H7 (cell line): Measurements from ENCODE around the gene TRAM2. TPM values are rescaled to one million over a fixed set of nuclear protein-coding genes. Genes with fewer than 3 reads are reported as not detected.

Source experiments
- DNase-seq: peaks from one replicate; pipeline ENCODE4 v3.0.0; 2012
- H3K27me3 ChIP-seq: 2 replicates; pipeline ENCODE4 v1.6.0; 2011; ENCODE audit warnings: mild to moderate bottlenecking, low read length; ENCODE audit not compliant: control insufficient read depth, insufficient read depth
- H3K36me3 ChIP-seq: replicated peaks from 2 replicates; pipeline ENCODE4 v1.5.1; 2011; ENCODE audit warnings: low read length; ENCODE audit not compliant: control insufficient read depth, insufficient read depth
- H3K4me3 ChIP-seq: 2 replicates; pipeline ENCODE4 v1.5.1; 2011; ENCODE audit warnings: low read depth, mild to moderate bottlenecking, control low read depth, low read length, moderate library complexity; ENCODE audit not compliant: insufficient read depth
- total RNA-seq: library from RNA; depleted of rRNA; stranded (reverse); fragments of >200 nt; shearing (Covaris generic); gene quantifications from 2 replicates; pipeline ENCODE4 v1.2.3, GENCODE V29; 2014

Gene TRAM2
- total RNA-seq, 1 experiment from 2014 or later: 9.2 TPM

DNA sequence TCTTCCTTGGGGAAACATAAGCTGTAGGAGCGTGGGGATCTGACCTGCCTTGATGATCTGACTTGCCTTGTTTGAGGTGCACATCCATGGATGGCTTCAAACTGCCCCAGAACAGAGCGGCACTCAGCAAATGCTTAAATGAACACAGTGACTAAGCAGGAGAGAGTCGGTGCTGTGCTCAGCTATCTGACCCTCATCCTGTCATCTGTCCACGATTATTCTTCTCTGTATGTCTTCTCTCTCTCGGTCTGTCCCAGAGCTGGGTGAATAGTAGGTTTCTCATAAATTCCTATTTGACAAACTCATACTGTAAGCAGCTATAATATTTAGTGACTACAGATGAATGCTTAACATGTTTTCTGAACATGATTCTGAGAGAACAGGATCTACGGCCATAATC is 37.3 kb downstream of the TRAM2 start:
- Histone ChIP-seq H3K36me3 (no peaks in the 10 kb centered on the region; the same call in 1 of the 2 replicates), H3K4me3 (no peak overlapping the region), H3K27me3 (no peaks in the 10 kb centered on the region)
- DNase-seq: no peak

- no peak for DNase-seq
Observed at GRCh38 chr6:52538901-52539354, 37.9 kb downstream of the TRAM2 start.

DNA sequence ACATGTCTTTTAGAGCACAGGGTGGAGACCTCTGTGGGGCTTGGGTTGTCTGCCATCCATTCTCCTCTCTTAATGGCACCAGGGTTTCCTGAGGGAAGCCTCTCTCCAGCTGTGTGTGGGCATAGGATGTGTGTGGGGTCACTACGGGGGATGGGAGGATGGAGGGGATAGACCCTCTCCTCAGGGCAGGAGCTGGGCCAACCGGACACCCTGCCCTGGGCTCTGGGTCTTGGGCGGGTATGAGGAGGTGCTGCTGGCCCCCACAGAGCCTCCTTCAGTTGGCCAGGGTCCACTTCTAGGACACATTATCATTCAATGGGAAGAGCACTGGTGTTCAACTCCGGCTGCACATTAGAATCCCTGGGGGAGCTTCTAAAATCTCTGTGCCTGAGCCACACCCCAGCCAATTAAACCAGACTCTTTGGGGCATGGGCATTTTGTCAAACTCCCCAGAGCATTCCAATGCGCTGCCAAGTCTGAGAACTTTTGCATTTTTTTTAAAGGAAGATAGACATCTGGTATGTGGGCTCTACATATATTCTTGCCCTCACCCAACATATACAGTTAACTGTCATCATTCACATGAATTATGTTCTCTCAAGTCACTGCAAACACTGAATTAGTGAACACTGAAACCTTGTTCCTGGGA is 38.5 kb downstream of the TRAM2 start:
- Histone ChIP-seq H3K27me3 (no peaks in the 10 kb centered on the region), H3K36me3 (no peaks in the 10 kb centered on the region; the same call in 1 of the 2 replicates), H3K4me3 (no peak overlapping the region)
- DNase-seq: no peak

More at GRCh38 chr6:52538901-52539354, 37.9 kb downstream of the TRAM2 start:
- Histone ChIP-seq H3K4me3 (no peak overlapping the region), H3K27me3 (no peaks in the 10 kb centered on the region), H3K36me3 (no peaks in the 10 kb centered on the region; the same call in 1 of the 2 replicates)

DNA sequence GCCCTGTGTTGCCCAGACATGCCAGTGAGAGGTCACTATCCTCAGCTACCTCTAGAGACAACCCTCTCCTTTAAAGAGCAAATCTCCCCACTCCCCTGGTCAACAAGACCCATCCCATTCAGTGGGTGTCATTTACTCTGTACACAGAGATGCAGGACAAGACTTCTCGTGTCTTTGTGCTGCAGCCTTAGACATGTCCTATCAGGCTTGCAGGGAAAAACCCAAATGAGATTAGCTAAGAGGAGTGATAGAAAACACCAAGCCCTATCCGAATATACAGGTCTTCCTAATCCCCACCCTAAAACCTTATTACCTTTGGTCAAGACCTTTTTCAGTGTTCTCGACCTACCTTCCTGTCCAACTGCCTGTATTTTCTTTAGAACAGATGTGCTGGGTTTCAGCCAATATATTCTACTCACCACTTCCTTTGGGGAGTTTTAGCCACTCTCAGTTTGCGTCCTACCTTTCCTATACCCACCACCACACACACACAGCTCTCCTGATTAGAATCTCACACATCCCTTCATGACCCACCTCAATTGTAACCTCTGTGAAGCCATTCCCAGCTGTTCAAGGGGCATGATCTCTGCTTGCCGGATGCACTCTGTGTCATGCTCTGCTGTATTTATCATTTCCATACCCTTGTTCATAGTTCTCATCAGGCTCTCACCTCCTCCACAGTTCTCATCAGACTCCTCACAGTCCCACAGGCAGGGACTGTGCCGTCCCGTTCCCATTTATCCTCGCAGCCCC is 39.7 kb downstream of the TRAM2 start:
- Histone ChIP-seq H3K4me3 (no peak overlapping the region), H3K27me3 (no peaks in the 10 kb centered on the region), H3K36me3 (no peaks in the 10 kb centered on the region; the same call in 1 of the 2 replicates)
- no peak for DNase-seq

- Histone ChIP-seq H3K27me3 (no peaks in the 10 kb centered on the region), H3K4me3 (no peak overlapping the region), H3K36me3 (no peaks in the 10 kb centered on the region; the same call in 1 of the 2 replicates)
- DNase-seq: no peak
Observed at GRCh38 chr6:52536424-52536916, 40.4 kb downstream of the TRAM2 start.

GRCh38 chr6:52535711-52536423 is 41.0 kb downstream of the TRAM2 start:
- no peak for DNase-seq
- no peaks in the 10 kb centered on the region; the same call in 1 of the 2 replicates for H3K36me3 ChIP-seq
- H3K4me3 ChIP-seq: no peak overlapping the region
- no peaks in the 10 kb centered on the region for H3K27me3 ChIP-seq

- Histone ChIP-seq H3K27me3 (no peaks in the 10 kb centered on the region), H3K36me3 (no peaks in the 10 kb centered on the region; the same call in 1 of the 2 replicates), H3K4me3 (no peak overlapping the region)
- no peak for DNase-seq
Observed at GRCh38 chr6:52534966-52535390, 41.9 kb downstream of the TRAM2 start.

DNA sequence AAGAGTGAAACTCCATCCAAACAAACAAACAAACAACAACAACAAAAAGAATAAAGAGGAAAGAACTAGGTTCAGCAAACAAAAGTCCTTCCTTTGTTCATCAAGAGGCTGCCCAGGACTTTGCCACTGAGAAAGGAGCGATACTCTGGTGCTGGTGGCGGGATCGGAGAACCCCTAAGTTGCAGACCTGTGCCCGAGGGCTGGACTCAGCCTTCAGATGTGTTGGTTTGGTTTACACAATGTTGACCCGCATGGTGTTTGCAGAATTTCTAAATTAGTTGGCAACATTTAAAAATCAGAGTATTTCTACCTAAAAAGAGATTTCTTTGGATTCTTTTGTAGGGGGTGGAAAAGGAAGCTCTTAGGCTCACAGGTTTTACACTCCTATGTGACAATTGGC is 42.5 kb downstream of the TRAM2 start:
- no peak for DNase-seq
- Histone ChIP-seq H3K36me3 (no peaks in the 10 kb centered on the region; the same call in 1 of the 2 replicates), H3K27me3 (no peaks in the 10 kb centered on the region), H3K4me3 (no peak overlapping the region)

- H3K27me3 ChIP-seq: no peaks in the 10 kb centered on the region
- DNase-seq: no peak
- H3K36me3 ChIP-seq: no peaks in the 10 kb centered on the region; the same call in 1 of the 2 replicates
Observed at GRCh38 chr6:52533491-52533890, 43.4 kb downstream of the TRAM2 start.

GRCh38 chr6:52532457-52532856 is 44.4 kb downstream of the TRAM2 start:
- no peak for DNase-seq

More at GRCh38 chr6:52533491-52533890, 43.4 kb downstream of the TRAM2 start:
- H3K4me3 ChIP-seq: no peak overlapping the region

DNA sequence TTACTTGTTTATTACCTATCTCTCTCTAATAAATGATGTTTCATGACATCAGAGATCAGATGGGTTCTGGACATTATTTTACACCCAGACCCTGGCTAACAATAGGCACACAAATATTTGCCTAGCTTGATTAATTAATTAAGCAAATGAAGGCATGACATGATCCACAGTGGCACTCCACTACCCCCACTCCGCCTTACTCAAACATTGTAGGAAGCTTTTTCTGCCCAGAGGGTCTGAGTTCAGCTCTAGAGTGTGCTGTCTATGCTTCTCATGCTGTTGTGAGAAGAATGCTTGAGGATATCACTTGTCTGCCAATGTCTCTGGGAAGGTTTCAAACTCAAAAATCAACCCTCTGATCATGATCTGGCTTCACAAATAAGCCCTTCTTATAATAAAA is 45.0 kb downstream of the TRAM2 start:
- no peaks in the 10 kb centered on the region for H3K27me3 ChIP-seq
- no peak for DNase-seq
- H3K4me3 ChIP-seq: no peak overlapping the region
- no peaks in the 10 kb centered on the region; the same call in 1 of the 2 replicates for H3K36me3 ChIP-seq

More at GRCh38 chr6:52532457-52532856, 44.4 kb downstream of the TRAM2 start:
- no peak overlapping the region for H3K4me3 ChIP-seq
- no peaks in the 10 kb centered on the region; the same call in 1 of the 2 replicates for H3K36me3 ChIP-seq
- no peaks in the 10 kb centered on the region for H3K27me3 ChIP-seq

- no peak for DNase-seq
- no peaks in the 10 kb centered on the region for H3K27me3 ChIP-seq
- H3K4me3 ChIP-seq: no peak overlapping the region
- no peaks in the 10 kb centered on the region; the same call in 1 of the 2 replicates for H3K36me3 ChIP-seq
Observed at GRCh38 chr6:52531396-52531795, 45.5 kb downstream of the TRAM2 start.

GRCh38 chr6:52530351-52530750 is 46.5 kb downstream of the TRAM2 start:
- DNase-seq: no peak
- Histone ChIP-seq H3K4me3 (no peak overlapping the region), H3K27me3 (no peaks in the 10 kb centered on the region), H3K36me3 (no peaks in the 10 kb centered on the region; the same call in 1 of the 2 replicates)

DNA sequence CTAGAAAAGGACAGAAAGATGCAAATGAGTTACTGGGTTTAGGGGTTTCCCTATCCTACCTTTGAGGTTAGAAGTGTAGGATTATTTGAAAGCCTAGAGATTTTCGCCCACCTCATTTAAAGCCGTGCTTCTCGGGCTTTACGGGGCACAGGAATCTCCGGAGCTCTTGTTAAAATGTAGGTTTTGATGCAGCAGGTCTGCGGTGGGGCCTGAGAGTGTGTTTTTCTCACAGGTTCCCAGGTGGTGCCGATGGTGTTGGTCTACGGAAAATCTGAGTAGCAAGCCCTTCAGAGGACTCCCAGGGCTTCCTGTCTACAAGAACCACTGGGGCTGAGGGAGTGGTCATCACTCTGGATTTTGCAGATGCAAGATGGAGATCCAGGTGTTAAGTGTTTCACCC is 47.5 kb downstream of the TRAM2 start:
- Histone ChIP-seq H3K36me3 (no peaks in the 10 kb centered on the region), H3K4me3 (no peak overlapping the region), H3K27me3 (no peaks in the 10 kb centered on the region)
- DNase-seq: no peak
